Cardiac fibroblast (primary cell): Measurements from ENCODE around the gene COL19A1.
A peak's percentile ranks its signal among the peaks of the same experiment; 100 is the strongest.
"Not testable (repeated sequence)": the region's sequence is repeated elsewhere in the genome, so short reads cannot be mapped to it uniquely, and the experiment has no call there.

Experiments used
- DNase-seq, 2 donors: peaks; one replicate each; pipeline versions ENCODE4 v3.0.0 to v3.0.0-alpha.2; 2010; ENCODE audit warnings: low read depth in 2 of 2
- H3K4me3 ChIP-seq, 2 donors: replicated peaks in 1 of 2; 1 replicate in 1 of 2; 2 replicates in 1 of 2; pipeline ENCODE4 v1.5.1; 2011; ENCODE audit warnings: low read depth in 2 of 2, low read length in 2 of 2, mild to moderate bottlenecking in 2 of 2, moderate library complexity in 1 of 2
- TF ChIP-seq, protein P1 (sequence below): IDR thresholded peaks from one replicate; pipeline ENCODE4 v1.5.1; 2011; ENCODE audit warnings: low read depth, mild to moderate bottlenecking, low read length, inconsistent platforms

COL19A1 gene

GRCh38 chr6:69957985-69958559 lies 91.7 kb downstream of the COL19A1 start:
- TF ChIP-seq, protein P1, sequence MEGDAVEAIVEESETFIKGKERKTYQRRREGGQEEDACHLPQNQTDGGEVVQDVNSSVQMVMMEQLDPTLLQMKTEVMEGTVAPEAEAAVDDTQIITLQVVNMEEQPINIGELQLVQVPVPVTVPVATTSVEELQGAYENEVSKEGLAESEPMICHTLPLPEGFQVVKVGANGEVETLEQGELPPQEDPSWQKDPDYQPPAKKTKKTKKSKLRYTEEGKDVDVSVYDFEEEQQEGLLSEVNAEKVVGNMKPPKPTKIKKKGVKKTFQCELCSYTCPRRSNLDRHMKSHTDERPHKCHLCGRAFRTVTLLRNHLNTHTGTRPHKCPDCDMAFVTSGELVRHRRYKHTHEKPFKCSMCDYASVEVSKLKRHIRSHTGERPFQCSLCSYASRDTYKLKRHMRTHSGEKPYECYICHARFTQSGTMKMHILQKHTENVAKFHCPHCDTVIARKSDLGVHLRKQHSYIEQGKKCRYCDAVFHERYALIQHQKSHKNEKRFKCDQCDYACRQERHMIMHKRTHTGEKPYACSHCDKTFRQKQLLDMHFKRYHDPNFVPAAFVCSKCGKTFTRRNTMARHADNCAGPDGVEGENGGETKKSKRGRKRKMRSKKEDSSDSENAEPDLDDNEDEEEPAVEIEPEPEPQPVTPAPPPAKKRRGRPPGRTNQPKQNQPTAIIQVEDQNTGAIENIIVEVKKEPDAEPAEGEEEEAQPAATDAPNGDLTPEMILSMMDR: no peak
- peak in 1 of 2 donors; percentile 25 for DNase-seq
- no peak overlapping the region for H3K4me3 ChIP-seq

- no peak overlapping the region for H3K4me3 ChIP-seq
- no peak for DNase-seq
- TF ChIP-seq, protein P1: no peak
These were observed 92.6 kb downstream of the COL19A1 start for GRCh38 chr6:69958978-69959377.

- not testable (repeated sequence) for H3K4me3 ChIP-seq, DNase-seq
These were observed 99.6 kb downstream of the COL19A1 start for GRCh38 chr6:69965974-69966373.

DNA sequence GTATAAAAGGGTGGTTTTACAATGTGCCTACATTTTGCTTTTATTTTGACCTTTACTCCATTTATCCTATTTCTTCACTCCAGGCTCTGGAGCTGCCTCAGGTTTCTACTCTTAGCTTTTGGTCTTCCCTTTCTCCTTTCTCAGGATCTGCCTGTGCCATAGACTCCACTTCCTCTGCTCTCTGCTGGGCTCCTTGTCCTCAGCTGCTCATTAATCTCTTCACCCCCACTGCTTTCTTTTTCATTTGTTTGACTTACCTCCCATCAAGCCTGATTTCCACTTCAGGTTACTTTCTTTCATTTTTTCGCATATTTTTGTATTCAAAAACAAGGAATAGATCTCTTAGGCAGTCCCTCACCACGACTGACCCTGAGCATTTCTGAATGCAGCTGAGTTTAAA lies 106.8 kb downstream of the COL19A1 start:
- DNase-seq: no peak
- TF ChIP-seq, protein P1: no peak
- H3K4me3 ChIP-seq: no peak overlapping the region

DNA sequence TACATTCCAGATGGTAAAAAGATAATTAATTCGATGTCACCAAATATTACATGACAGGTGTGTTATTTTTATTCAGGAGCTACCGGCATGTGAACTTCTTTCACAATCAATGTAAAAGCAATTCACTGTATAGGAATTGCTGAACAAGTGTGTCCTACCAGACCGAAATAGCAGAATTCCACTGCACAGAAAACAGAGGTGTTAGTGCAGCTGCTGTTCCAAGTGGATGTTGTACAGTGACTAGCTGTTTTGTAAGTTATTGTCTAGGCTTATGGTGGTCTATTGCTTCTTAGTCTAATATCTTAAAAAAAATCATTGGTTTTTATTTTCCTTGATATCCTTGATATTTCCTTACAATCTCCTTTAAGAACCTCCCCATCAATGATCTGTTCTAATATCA lies 107.4 kb downstream of the COL19A1 start:
- TF ChIP-seq, protein P1: no peak
- H3K4me3 ChIP-seq: no peak overlapping the region
- no peak for DNase-seq

DNA sequence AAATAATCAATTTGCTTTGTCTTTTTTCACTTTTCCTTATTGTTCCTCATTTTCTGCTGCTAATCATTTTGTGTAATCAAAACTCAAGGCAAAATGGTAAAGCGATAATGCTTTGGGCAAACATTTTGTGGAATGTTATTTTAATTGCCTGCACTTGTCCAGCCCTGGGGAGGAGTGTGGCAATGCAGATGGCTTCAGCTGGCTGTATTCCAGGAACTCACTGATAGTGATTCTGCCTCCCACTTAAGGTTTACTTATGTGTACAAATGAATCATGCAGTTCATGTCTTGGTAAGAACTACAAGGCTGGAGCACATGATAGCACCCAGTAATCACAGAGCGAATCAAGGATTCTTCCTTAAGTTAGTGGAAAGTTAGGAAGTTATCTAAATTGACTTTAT lies 107.8 kb downstream of the COL19A1 start:
- no peak overlapping the region for H3K4me3 ChIP-seq
- DNase-seq: peak; percentile 21 to 73
- TF ChIP-seq, protein P1: no peak

- TF ChIP-seq, protein P1: no peak
- H3K4me3 ChIP-seq: no peak overlapping the region
- DNase-seq: peak in 1 of 2 donors; percentile 22
These were observed 110.3 kb downstream of the COL19A1 start for GRCh38 chr6:69976591-69977090.
